MG63 (cell line): ENCODE results near the gene ANKRD13B. TPM values are rescaled to one million over a fixed set of nuclear protein-coding genes. Genes with fewer than 3 reads are reported as not detected.

Experiments used
- DNase-seq: peaks from one replicate; pipeline ENCODE4 v3.0.0-alpha.2; 2020
- H3K27me3 ChIP-seq: fragments of 250-450 bp; sonication (Bioruptor Pico); 2 replicates; pipeline ENCODE4 v1.5.1; 2020; ENCODE audit warnings: mild to moderate bottlenecking, moderate library complexity
- H3K36me3 ChIP-seq: fragments of 250-450 bp; sonication (Bioruptor Pico); 2 replicates; pipeline ENCODE4 v1.5.1; 2020; ENCODE audit warnings: mild to moderate bottlenecking, moderate library complexity
- H3K4me3 ChIP-seq: fragments of 250-450 bp; sonication (Bioruptor Pico); 2 replicates; pipeline ENCODE4 v1.5.1; 2020; ENCODE audit warnings: mild to moderate bottlenecking, moderate library complexity
- H3K9me3 ChIP-seq: fragments of 250-450 bp; sonication (Bioruptor Pico); 2 replicates; pipeline ENCODE4 v1.5.1; 2020; ENCODE audit warnings: mild to moderate bottlenecking, moderate library complexity
- total RNA-seq: library from RNA; depleted of rRNA; stranded (reverse); fragments of >200 nt; shearing (Covaris generic); gene quantifications from 2 replicates; pipeline ENCODE4 v1.2.3, GENCODE V29; 2014; ENCODE audit warnings: low replicate concordance

Gene ANKRD13B
- total RNA-seq, 1 experiment from 2014 or later = 12.1 TPM

DNA sequence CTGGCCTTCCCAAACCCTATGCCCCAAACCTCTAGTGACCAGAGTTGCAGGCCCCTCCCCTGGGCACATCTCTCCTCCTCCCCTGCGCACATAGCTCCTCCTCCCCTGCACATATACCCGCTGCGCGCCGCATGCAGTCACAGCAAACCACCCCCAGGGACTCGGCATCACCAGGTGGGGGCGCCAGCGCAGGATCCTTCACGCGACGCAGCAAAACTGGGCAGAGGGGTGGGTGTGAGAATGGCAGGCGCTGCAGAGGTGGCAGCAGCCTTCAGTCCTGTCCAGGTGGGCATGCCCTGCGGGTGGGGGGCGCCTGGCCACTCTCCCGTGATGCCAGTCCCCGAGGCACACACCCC is 24.2 kb downstream of the ANKRD13B start:
- DNase-seq = no peak

DNA sequence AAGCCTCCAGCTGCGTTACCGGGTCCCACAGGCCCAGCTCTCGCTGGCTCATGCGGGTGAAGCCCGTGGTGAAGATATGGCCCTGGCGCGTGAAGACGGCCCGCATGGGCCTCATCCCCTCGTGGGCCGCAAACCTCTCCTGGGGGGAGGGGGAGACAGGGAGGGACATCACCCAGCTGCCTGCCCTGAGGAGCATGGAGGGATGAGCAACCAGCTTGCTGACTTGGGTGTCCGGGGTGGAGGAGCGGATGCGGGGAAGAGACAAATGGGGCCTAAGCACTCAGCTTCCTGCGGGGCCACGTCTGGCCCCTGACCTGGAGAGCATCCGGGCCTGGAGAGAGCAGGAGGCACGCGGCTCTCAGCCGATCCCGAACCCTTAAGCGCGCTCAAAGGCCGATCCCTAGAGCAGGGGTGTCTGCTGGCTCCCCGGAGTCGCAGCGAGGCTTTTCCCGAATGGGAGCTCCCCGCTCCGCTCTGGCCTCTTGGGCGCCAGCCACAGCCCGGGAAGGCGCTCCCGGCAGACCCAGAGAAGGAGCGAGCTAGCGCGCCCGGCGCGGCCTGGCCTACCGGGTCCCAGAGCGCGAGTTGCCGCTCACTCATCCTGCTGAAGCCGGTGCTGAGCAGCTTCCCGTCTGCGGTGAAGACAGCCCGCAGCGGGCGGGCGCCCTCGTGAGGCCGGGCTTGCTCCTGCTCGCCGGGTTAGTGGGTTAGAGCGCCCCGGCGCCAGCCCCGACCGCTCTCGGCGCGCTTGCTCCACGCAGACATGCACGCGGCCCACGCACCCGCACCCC is 24.7 kb downstream of the ANKRD13B start:
- H3K27me3 ChIP-seq = no peaks in the 10 kb centered on the region
- no peaks in the 10 kb centered on the region for H3K36me3 ChIP-seq
- H3K9me3 ChIP-seq = no peaks in the 10 kb centered on the region
- DNase-seq = no peak
- H3K4me3 ChIP-seq = no peak overlapping the region

More for the DNA sequence above, 24.2 kb downstream of the ANKRD13B start:
- Histone ChIP-seq H3K36me3 (no peaks in the 10 kb centered on the region), H3K9me3 (no peaks in the 10 kb centered on the region), H3K4me3 (no peak overlapping the region), H3K27me3 (no peaks in the 10 kb centered on the region)

DNA sequence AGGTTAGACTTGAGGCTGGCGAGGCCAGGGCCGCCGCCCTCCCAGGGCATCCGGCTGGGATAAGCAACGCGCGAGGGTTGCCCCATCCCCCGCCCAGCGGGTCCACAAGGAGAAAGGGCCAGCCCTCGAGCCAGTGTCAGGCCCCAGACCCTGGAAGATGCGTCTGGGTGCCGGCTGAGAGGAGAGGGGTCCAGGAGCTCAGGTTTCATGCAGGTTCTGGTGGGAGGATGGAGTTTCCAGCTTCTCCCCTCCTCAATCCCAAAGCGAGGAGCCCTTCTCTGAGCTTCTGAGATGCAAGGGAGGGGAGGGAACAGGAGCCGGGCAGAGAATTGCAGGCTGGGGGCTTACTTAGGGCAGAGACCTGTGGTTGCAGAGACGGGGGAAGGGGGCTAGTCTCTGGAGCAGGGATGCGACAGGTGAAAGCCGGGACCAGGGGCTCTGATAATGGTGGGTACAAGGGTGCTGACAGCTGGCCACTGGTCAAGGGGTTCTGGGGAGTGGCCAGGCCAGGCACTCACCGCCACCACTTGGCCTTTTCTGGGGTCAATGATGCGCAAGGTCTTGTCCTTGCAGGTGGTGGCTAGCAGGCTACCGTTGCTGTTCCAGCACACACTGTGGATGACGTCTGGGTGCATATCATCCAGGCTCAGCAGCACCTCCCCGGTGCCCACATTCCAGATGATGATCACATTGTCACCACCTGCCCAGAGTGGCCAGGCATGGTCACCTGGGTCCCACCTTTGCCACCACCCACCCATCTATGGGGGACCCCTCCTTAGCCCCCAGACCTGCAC is 25.5 kb downstream of the ANKRD13B start:
- Histone ChIP-seq H3K9me3 (no peaks in the 10 kb centered on the region), H3K27me3 (no peaks in the 10 kb centered on the region), H3K4me3 (no peak overlapping the region), H3K36me3 (no peaks in the 10 kb centered on the region)
- no peak for DNase-seq

DNA sequence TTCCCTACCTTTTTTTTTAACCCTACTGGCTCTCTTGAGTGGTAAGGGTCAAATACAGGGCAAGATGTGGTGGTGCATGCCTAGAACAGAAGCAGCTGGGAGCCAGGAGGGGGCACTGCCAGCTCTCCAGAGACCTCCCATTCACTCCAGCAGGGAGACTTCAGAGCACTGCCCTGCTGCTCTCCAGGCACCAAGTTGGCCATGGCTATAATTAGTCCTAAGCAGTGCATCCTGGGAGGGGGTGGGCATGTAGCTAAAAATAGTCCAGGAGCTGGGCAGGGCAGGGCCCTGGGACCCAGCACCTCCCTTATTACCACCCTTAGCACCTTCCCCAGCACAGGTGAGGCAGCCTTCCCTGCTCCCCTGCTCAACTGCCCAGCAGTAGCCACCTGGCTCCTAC is 26.3 kb downstream of the ANKRD13B start:
- Histone ChIP-seq H3K4me3 (no peak overlapping the region), H3K9me3 (no peaks in the 10 kb centered on the region), H3K36me3 (no peaks in the 10 kb centered on the region), H3K27me3 (no peaks in the 10 kb centered on the region)
- peak; percentile 34 for DNase-seq

DNA sequence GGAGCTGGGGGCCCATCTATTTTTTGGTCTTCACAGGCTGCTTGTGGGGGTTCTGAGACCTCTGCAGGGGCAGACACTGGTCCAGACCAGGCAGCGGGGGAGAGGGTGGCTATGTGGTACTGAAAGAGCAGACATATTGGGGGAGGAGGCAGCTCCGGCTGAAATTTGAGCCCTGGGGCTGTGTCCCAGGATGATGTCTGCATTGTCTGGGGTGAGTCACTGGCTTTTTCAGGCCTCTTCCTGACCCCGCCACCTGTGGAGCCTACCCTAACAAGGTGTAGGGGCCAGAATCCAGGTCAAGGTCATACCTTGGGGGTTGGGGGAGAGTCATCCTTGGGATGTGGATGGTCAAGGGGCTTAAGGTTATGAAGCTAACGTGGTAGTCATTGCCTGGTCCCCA is 27.3 kb downstream of the ANKRD13B start:
- peak; percentile 53 for DNase-seq
- no peaks in the 10 kb centered on the region for H3K36me3 ChIP-seq
- H3K4me3 ChIP-seq = no peak overlapping the region
- no peaks in the 10 kb centered on the region for H3K27me3 ChIP-seq
- no peaks in the 10 kb centered on the region for H3K9me3 ChIP-seq

DNA sequence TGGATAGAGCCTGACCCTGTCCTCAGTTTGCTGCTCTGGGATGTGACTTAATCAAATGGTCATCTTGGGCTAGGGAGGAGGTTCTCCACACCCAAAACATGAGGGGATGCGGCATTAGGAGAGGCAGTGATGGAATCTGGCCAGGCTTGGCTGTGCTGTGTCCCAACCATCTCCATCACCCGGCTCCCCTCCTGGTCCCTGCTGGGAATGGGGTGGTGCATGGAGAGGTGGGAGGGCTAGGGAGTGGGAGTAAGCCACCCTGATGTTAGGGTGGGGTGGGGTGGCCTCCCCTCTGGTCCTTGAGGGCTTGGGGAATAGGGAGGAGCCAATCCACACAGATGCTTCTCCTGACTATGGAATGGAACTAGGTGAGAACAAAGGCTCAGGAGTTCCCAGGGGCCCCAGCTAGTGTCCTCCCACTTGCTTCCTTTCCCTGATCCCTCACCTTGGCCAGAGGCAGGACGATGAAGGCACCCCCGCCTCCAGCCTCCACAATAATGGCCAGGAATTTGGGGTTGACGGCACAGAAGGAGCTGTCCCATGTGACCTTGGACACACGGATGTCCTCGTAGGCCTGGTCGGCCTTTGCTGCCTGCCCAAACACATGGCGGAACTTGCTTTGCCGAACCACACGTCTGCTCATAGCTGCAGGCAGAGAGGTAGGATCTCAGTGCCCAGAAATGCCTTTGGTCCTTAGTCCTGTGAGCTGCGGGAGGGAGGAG is 28.0 kb downstream of the ANKRD13B start:
- Histone ChIP-seq H3K27me3 (no peaks in the 10 kb centered on the region), H3K9me3 (no peaks in the 10 kb centered on the region), H3K4me3 (no peak overlapping the region), H3K36me3 (no peaks in the 10 kb centered on the region)
- DNase-seq = no peak

DNA sequence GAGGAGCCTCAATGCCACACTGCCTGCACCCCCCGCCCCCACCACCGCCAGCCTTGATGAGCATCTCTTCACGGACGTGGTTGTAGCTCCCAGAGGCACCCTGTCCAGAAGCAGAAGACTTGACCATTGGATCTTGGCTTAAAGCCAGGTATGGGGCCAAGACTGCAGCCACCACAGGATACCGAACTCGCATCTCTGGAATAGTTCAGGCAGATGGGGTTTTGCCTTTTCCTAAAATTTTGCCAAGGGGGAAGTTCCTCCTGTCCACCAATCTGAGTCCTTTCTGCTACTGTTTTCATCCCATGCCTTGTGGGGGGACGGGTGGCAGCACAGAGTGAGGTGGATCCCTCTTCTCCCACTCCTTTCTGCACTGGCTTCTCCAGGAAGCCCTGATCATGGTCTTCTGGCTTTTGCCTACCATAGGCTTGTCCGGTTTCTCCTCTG is 28.8 kb downstream of the ANKRD13B start:
- DNase-seq = no peak

DNA sequence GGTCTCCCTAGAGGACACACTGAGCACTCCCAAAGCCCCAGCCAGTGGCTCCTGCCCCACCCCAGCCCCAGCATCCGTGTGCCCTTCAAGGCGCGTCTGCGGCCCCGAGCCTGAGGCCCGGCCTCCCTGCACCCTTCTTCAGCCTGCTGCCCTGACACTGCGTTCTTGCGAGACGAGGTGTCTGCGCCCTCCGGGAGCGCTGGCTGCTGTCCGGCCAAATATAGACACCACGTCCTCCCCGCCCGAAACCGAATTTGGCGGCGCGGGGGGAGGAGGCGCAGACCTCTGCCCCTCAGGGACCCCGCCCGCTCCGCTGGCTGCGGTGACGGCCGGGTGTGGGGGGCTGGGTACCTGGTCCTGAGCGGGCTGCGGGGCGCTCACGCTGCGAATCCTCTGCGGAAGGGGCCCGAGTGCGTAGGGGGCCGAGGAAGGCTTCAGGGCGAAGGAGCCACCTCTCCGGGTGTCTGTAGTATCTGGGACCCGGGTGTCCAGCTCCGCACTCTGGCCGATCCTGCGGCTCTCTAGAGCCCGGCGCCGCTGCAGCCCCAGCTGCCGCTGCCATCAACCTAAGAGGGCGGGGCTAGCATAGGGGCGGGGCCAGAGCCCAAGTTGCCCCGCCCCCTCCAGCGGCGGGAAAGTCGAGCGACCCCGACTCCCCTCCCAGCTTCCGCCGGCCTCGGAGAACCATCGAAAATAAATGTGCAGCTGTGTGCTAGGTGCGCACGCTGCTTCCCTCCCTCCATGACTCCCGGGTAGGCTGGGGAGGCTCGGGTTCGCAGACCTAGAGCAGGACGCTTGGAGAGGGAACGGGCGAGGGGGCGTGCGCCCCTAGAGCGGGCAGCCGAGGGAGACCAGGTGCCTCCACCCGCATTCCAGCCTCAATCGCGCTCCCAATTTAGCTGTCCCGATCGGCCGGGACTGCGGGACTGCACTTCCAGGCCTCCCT is 29.7 kb downstream of the ANKRD13B start, which contains the start of gene CORO6:
Gene CORO6 (minus strand): TSS at position 576 of the 946 bp plus-strand sequence. CDS start 1,491 bp downstream, outside the sequence.
- Histone ChIP-seq H3K27me3 (no peaks in the 10 kb centered on the region), H3K4me3 (peak within 1 kb of the TSS; percentile 50), H3K36me3 (no peaks in the 10 kb centered on the region), H3K9me3 (no peaks in the 10 kb centered on the region)
- peak; percentile 31 for DNase-seq

More for the DNA sequence above, 28.8 kb downstream of the ANKRD13B start:
- H3K27me3 ChIP-seq = no peaks in the 10 kb centered on the region
- no peaks in the 10 kb centered on the region for H3K9me3 ChIP-seq
- no peaks in the 10 kb centered on the region for H3K36me3 ChIP-seq
- no peak overlapping the region for H3K4me3 ChIP-seq

DNA sequence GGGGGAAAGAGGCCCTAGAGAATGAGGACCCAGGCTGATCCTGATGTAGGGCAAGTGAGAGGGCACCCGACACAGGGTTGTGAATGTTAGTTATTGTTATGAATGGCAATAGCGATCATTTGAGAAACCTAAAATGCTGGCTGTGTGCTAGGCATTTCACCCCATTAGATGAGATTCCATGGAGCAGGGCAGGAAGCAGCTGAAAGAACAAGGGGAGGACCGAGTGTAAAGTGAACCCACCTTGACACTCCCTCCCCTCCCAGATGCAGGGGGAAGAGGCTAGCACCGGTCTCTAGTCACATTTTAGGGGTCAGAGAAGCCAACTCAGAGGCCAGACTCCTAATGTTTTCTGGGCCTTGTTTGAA is 30.3 kb downstream of the ANKRD13B start:
- H3K27me3 ChIP-seq = no peaks in the 10 kb centered on the region
- H3K4me3 ChIP-seq = no peak overlapping the region
- no peaks in the 10 kb centered on the region; the same call in 1 of the 2 replicates for H3K36me3 ChIP-seq
- DNase-seq = no peak
- no peaks in the 10 kb centered on the region for H3K9me3 ChIP-seq

DNA sequence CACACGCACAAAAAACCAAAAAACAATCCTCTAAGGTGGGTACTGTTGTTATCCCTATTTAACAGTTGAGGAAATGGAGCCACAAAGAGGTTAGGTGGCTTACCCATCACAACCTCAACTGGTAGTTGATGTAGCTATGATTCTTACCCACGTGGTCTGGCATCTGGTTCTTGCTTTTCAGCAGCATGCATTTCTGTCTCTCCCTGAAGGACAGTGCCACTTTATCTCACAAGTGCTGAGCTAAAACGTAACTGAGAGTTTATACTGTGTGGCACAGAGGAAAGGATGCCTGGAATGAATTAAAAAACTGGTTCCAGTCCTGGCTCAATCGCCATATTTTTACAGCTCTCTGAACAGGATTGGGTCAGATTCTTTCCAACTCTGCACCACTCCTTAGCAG is 31.7 kb downstream of the ANKRD13B start:
- DNase-seq = no peak
- no peaks in the 10 kb centered on the region for H3K27me3 ChIP-seq
- H3K36me3 ChIP-seq = no peaks in the 10 kb centered on the region; the same call in 1 of the 2 replicates
- H3K4me3 ChIP-seq = no peak overlapping the region
- no peaks in the 10 kb centered on the region for H3K9me3 ChIP-seq

DNA sequence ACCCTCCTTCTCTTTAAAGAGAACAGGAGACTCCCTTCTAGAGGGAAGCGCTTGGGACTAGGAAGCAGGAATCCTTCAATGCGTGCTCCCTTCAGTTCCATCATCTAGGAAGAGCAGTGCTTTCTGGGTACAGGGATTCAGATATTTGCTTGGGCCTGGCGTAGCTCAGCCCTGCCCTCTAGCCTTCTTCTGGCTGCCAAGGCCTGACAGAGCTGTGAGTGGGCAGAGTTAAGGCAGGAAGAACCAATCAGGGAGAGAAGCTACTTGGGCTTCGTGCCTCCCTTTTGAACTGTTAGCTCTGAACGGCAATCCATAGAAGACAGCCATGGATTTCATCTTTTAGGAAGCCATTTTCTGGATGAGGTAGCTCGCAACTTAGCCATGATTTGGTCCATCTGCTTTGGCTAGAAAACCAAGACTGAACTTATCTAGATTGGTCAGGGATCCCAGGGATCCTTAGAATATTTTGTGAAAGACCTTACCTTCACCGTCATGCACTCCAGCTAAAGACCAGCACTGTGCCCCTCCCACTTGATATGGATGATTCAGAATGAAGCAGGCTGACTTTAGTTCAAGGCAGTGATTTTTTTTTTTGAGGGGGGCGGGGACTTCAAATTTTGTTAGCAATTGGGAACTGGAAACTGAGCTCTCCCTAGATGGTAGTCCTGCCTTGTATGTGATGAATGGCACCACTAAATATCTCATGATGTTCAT is 32.3 kb downstream of the ANKRD13B start:
- Histone ChIP-seq H3K36me3 (no peaks in the 10 kb centered on the region; the same call in 1 of the 2 replicates), H3K4me3 (no peak overlapping the region), H3K27me3 (no peaks in the 10 kb centered on the region), H3K9me3 (no peaks in the 10 kb centered on the region)
- peak; percentile 76 for DNase-seq

DNA sequence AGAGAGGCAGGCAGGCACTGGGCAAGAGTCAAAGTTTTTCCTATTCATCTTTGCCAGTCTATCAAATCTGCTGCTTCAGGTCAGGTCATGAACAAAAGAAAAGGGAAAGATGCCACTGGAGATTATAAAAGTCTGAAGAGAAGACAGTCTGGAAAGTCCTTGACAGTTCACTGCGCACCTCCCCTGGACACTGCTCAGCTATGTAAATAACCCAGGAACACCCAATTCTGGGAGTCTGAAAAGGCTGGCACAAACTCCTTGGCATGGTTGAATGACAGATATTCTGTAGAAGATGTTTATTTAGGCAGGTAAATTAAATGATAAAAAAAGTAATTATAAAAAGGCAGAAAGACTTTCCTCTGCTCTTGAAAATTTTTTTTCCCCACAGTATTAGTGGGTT is 35.0 kb downstream of the ANKRD13B start:
- DNase-seq = no peak
- Histone ChIP-seq H3K27me3 (no peaks in the 10 kb centered on the region), H3K9me3 (no peaks in the 10 kb centered on the region), H3K36me3 (peaks cover 17% of the 10 kb centered on the region), H3K4me3 (no peak overlapping the region)

DNA sequence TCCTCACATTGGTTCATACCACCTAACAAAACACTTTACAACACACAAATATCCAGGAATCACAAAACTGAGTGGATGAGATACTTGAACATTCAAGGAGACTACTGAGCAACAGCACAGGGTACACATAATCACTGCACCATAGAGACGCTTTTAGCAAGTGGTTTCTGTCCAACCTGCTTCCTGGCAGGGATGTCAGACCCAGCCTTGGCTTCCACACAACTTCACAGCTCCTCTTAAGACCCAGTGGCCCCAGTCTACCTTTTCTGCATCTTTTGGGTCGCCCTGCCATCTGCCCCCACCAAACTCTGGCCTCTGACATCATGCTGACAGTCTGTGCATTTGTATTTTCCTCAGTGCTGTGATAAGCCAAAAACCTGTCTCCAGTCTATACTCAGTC is 35.7 kb downstream of the ANKRD13B start:
- Histone ChIP-seq H3K36me3 (peaks cover 17% of the 10 kb centered on the region), H3K27me3 (no peaks in the 10 kb centered on the region), H3K4me3 (no peak overlapping the region), H3K9me3 (no peaks in the 10 kb centered on the region)
- no peak for DNase-seq

DNA sequence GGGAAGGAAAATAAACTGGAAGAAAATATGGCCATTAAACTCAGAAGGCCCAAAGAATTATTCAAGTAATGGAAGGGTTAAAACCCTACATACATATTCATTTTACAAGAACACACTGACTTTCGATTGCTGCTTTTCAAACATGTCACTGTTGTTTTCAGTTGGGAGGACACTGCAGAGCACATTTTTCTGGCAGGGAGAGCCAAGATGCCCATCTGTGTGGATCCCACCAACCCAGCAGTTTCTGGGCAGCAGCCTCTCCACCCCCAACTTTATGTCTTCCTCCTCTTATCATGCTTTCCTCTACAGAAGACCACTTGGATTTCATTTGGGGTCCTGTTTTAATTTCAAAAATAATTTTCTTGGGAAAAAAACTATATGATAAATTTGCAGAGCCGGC is 36.9 kb downstream of the ANKRD13B start:
- H3K36me3 ChIP-seq = peaks cover 17% of the 10 kb centered on the region
- DNase-seq = no peak
- H3K4me3 ChIP-seq = no peak overlapping the region
- no peaks in the 10 kb centered on the region for H3K27me3 ChIP-seq
- no peaks in the 10 kb centered on the region for H3K9me3 ChIP-seq

DNA sequence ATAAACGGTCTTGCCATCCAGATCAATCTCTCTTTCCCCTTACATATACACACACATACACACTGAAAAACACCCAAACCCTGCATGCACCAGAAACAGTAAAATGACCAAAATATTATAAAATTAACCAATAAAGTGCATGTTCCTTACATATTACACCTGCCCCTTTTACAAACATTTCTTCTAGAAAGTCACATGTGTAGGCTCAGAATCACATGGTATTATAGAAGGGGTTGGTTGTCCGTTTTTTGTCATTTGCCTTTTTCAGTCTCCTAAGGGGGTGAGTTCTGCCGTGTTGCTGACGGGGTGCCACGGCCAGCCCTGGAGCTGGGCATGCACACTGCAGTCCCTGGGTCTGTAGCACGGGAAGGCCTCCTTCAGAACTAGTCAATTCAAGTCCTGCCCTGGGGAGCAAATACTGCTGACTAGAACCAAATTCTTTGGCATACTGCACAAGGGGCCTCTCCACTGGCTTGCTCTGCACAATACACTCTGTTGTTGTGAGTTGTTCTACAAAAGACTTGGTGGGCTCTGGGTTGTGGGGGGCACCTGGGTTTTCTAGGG is 37.8 kb downstream of the ANKRD13B start:
- H3K9me3 ChIP-seq = no peaks in the 10 kb centered on the region
- no peak overlapping the region for H3K4me3 ChIP-seq
- no peak for DNase-seq
- peaks cover 18% of the 10 kb centered on the region for H3K36me3 ChIP-seq
- no peaks in the 10 kb centered on the region for H3K27me3 ChIP-seq
